SK-N-SH (cell line): ENCODE results near the gene STS. TPM values are rescaled to one million over a fixed set of nuclear protein-coding genes. Genes with fewer than 3 reads are reported as not detected.

Experiments used
- CTCF ChIA-PET: fragments of 300-600, 350-600 bp; formaldehyde crosslinking; extraction: SDS; loops from one replicate; lab custom pipeline; 2021; lab: Yijun Ruan, JAX
- POLR2A ChIA-PET: fragments of 350-600 bp; sonication (Branson Sonifier 250); formaldehyde crosslinking; extraction: SDS; loops from one replicate; lab custom pipeline; 2020; ENCODE audit warnings: antibody characterized with exemption, inconsistent platforms; lab: Yijun Ruan, JAX
- DNase-seq: peaks from one replicate; pipeline ENCODE4 v3.0.0; 2012
- H2AFZ ChIP-seq: fragments of 200-600 bp; sonication (generic); 2 replicates; pipeline ENCODE4 v1.8.1; 2016; ENCODE audit warnings: antibody characterized with exemption, mild to moderate bottlenecking, low read depth
- H3F3A ChIP-seq: fragments of 200-600 bp; sonication (generic); replicated peaks from 2 replicates; pipeline ENCODE3; 2016; ENCODE audit warnings: antibody characterized with exemption, mild to moderate bottlenecking; ENCODE audit not compliant: insufficient read depth
- H3K27ac ChIP-seq, 2 experiments: fragments of 200-500 bp in 1 of 2; fragments of 200-600 bp in 1 of 2; sonication (Bioruptor generic) in 1 of 2; sonication (generic), shearing (Covaris generic) in 1 of 2; 2 replicates each; pipeline versions ENCODE4 v1.5.1 to v1.6.1; 2014 to 2016; ENCODE audit warnings: low read depth in 2 of 2, inconsistent platforms in 1 of 2, low read length in 1 of 2, mild to moderate bottlenecking in 1 of 2, mixed read lengths in 1 of 2
- H3K27me3 ChIP-seq: fragments of 200-600 bp; sonication (generic), shearing (Covaris generic); 2 replicates; pipeline ENCODE4 v1.6.1; 2016; ENCODE audit warnings: mixed run types; ENCODE audit not compliant: insufficient read depth
- H3K36me3 ChIP-seq, 2 experiments: fragments of 200-500 bp in 1 of 2; fragments of 200-600 bp in 1 of 2; sonication (Bioruptor generic) in 1 of 2; sonication (generic) in 1 of 2; replicated peaks in 1 of 2; 2 replicates each; pipeline versions ENCODE3 to v1.5.1; 2014 to 2016; ENCODE audit warnings: low read length in 1 of 2, mild to moderate bottlenecking in 1 of 2; ENCODE audit not compliant: insufficient read depth in 2 of 2, control insufficient read depth in 1 of 2
- H3K4me1 ChIP-seq, 2 experiments: fragments of 200-500 bp in 1 of 2; fragments of 200-600 bp in 1 of 2; sonication (Bioruptor generic) in 1 of 2; sonication (generic), shearing (Covaris generic) in 1 of 2; 2 replicates each; pipeline versions ENCODE4 v1.5.1 to v1.6.1; 2014 to 2016; ENCODE audit warnings: low read depth in 1 of 2, low read length in 1 of 2, mixed run types in 1 of 2; ENCODE audit not compliant: insufficient read depth in 2 of 2, control insufficient read depth in 1 of 2
- H3K4me2 ChIP-seq: fragments of 200-600 bp; sonication (generic), shearing (Covaris generic); 2 replicates; pipeline ENCODE4 v1.6.1; 2017; ENCODE audit warnings: mixed run types
- H3K4me3 ChIP-seq, 2 experiments: fragments of 200-500 bp in 1 of 2; fragments of 200-600 bp in 1 of 2; sonication (Bioruptor generic) in 1 of 2; sonication (generic), shearing (Covaris generic) in 1 of 2; 2 replicates each; pipeline versions ENCODE4 v1.5.1 to v1.8.1; 2014 to 2016; ENCODE audit warnings: low read depth in 2 of 2, inconsistent platforms in 1 of 2, low read length in 1 of 2, mild to moderate bottlenecking in 1 of 2, mixed read lengths in 1 of 2, moderate library complexity in 1 of 2
- H3K79me2 ChIP-seq: fragments of 200-600 bp; sonication (generic); 2 replicates; pipeline ENCODE4 v1.8.1; 2017; ENCODE audit warnings: mild to moderate bottlenecking; ENCODE audit not compliant: insufficient read depth
- H3K9ac ChIP-seq: fragments of 200-600 bp; sonication (generic); 2 replicates; pipeline ENCODE4 v1.6.1; 2017; ENCODE audit warnings: mixed run types
- H3K9me2 ChIP-seq: fragments of 200-600 bp; sonication (generic); 2 replicates; pipeline ENCODE4 v1.6.1; 2017; ENCODE audit warnings: mixed run types
- H3K9me3 ChIP-seq: fragments of 200-600 bp; sonication (generic); 2 replicates; pipeline ENCODE4 v1.6.1; 2017; ENCODE audit warnings: mixed run types, mild to moderate bottlenecking, moderate library complexity
- H4K20me1 ChIP-seq: fragments of 200-600 bp; sonication (generic); 2 replicates; pipeline ENCODE4 v1.6.1; 2017; ENCODE audit warnings: mild to moderate bottlenecking, mixed run types; ENCODE audit not compliant: insufficient read depth
- EZH2phosphoT487 ChIP-seq: fragments of 200-600 bp; sonication (generic); IDR thresholded peaks from 2 replicates; pipeline ENCODE4 v1.6.1; 2017; ENCODE audit warnings: low read depth, mixed run types, mild to moderate bottlenecking, antibody characterized with exemption, moderate library complexity, borderline replicate concordance
- MXI1 ChIP-seq: IDR thresholded peaks from 2 replicates; pipeline ENCODE4 v1.6.1; 2012; ENCODE audit warnings: mild to moderate bottlenecking, low read depth, low read length, improper control_type of control experiment
- NFIC ChIP-seq: IDR thresholded peaks from 2 replicates; pipeline ENCODE4 v1.4.0; 2012; ENCODE audit warnings: borderline replicate concordance
- NRF1 ChIP-seq: IDR thresholded peaks from 2 replicates; pipeline ENCODE4 v1.6.1; 2012; ENCODE audit warnings: low read depth, mild to moderate bottlenecking, low read length
- RAD21 ChIP-seq: IDR thresholded peaks from 2 replicates; pipeline ENCODE4 v1.6.1; 2012; ENCODE audit warnings: mild to moderate bottlenecking, low read length
- WGBS: methylation state at CpG from one replicate; pipeline ENCODE4 v1.1.6; 2017; ENCODE audit warnings: low lambda C conversion rate; 5-methylcytosine and 5-hydroxymethylcytosine counted together
- polyA plus RNA-seq, 3 experiments: library from polyadenylated mRNA; depleted of rRNA; stranded (reverse); fragments of >200 nt; gene quantifications; 2 replicates each; pipeline ENCODE4 v1.2.3, GENCODE V29; 2012
- TF ChIP-seq, protein P1 (sequence below): IDR thresholded peaks from 2 replicates; pipeline ENCODE4; 2012
- TF ChIP-seq, protein P2 (sequence below): IDR thresholded peaks from 2 replicates; pipeline ENCODE4 v1.6.1; 2012; ENCODE audit warnings: mild to moderate bottlenecking, low read depth, low read length, moderate library complexity
- TF ChIP-seq, protein P3 (sequence below): fragments of 200-600 bp; sonication (generic); IDR thresholded peaks from 2 replicates; pipeline ENCODE4 v1.6.1; 2017; ENCODE audit warnings: antibody characterized with exemption, mild to moderate bottlenecking, moderate library complexity
- TF ChIP-seq, protein P4 (sequence below): fragments of 150-350 bp; IDR thresholded peaks from 2 replicates; pipeline ENCODE4 v1.6.1; 2017; ENCODE audit warnings: antibody characterized with exemption, low read length, low read depth, borderline replicate concordance

The STS gene
- polyA plus RNA-seq, 1 of the 3 experiments (the other 2 are of a cell fraction) = 1.1 TPM

DNA sequence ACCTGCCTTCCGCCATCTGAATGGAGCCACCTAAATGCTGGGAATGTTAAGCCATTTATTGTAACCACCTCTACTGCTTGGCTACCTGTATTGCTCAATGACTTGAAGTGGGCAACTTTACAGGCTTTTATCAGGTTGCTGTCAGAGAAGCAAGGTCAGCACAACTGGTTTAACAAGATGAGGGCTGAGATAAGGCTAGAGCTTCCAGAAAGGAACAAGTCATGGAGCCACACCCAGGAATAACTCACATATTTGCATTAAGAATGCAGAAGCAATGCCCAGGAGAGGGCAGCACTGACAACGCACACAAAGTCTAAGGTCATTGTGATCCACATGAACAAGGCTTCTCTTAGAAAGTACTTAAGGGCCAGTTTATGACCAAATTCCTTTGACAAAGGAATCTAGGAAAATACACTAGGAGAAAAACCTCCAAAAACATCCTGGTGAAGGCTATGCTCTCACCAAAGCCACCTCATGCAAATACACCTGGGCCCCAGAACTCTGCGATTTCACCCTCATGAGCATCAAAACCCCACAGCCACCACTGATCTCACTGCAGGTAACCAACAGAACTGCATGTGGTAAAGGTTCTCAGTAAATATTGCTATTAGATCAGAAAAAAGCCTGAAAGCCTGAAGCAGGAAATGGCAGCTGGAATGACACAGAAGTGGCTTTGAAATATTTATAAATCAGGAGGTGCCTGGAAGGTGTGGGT is 15.0 kb upstream of the STS start:
- H3K9me3 ChIP-seq = no peaks in the 10 kb centered on the region

More for the DNA sequence above, 15.0 kb upstream of the STS start:
- Histone ChIP-seq H3K4me3 (no peak overlapping the region), H3F3A (no peaks in the 10 kb centered on the region), H3K9me2 (no peaks in the 10 kb centered on the region), H3K79me2 (peaks cover 69% of the 10 kb centered on the region), H3K4me1 (peaks cover 4 to 14% of the 10 kb centered on the region in 2 experiments; a peak in 2 of 4 replicates), H3K9ac (no peak overlapping the region), H4K20me1 (peaks cover 15% of the 10 kb centered on the region; the same call in 1 of the 2 replicates), H3K4me2 (0 out of 2 replicates have a peak overlapping the region, but pooled peaks have one; percentile 2), H3K27ac (no peak overlapping the region; a peak in 1 of 4 replicates), H3K36me3 (peaks cover 0 to 5% of the 10 kb centered on the region in 2 experiments), H3K27me3 (no peaks in the 10 kb centered on the region), H2AFZ (no peak overlapping the region)
- no peak for DNase-seq
- WGBS = 88% methylated on average over 3 of the region's 3 CpGs
- TF ChIP-seq, protein P1, sequence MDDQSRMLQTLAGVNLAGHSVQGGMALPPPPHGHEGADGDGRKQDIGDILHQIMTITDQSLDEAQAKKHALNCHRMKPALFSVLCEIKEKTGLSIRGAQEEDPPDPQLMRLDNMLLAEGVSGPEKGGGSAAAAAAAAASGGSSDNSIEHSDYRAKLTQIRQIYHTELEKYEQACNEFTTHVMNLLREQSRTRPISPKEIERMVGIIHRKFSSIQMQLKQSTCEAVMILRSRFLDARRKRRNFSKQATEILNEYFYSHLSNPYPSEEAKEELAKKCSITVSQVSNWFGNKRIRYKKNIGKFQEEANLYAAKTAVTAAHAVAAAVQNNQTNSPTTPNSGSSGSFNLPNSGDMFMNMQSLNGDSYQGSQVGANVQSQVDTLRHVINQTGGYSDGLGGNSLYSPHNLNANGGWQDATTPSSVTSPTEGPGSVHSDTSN = no peak
- TF ChIP-seq, protein P2, sequence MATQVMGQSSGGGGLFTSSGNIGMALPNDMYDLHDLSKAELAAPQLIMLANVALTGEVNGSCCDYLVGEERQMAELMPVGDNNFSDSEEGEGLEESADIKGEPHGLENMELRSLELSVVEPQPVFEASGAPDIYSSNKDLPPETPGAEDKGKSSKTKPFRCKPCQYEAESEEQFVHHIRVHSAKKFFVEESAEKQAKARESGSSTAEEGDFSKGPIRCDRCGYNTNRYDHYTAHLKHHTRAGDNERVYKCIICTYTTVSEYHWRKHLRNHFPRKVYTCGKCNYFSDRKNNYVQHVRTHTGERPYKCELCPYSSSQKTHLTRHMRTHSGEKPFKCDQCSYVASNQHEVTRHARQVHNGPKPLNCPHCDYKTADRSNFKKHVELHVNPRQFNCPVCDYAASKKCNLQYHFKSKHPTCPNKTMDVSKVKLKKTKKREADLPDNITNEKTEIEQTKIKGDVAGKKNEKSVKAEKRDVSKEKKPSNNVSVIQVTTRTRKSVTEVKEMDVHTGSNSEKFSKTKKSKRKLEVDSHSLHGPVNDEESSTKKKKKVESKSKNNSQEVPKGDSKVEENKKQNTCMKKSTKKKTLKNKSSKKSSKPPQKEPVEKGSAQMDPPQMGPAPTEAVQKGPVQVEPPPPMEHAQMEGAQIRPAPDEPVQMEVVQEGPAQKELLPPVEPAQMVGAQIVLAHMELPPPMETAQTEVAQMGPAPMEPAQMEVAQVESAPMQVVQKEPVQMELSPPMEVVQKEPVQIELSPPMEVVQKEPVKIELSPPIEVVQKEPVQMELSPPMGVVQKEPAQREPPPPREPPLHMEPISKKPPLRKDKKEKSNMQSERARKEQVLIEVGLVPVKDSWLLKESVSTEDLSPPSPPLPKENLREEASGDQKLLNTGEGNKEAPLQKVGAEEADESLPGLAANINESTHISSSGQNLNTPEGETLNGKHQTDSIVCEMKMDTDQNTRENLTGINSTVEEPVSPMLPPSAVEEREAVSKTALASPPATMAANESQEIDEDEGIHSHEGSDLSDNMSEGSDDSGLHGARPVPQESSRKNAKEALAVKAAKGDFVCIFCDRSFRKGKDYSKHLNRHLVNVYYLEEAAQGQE = no peak
- TF ChIP-seq NFIC (no peak), MXI1 (no peak), NRF1 (no peak), EZH2phosphoT487 (no peak), RAD21 (peak; percentile 45)
- TF ChIP-seq, protein P3, sequence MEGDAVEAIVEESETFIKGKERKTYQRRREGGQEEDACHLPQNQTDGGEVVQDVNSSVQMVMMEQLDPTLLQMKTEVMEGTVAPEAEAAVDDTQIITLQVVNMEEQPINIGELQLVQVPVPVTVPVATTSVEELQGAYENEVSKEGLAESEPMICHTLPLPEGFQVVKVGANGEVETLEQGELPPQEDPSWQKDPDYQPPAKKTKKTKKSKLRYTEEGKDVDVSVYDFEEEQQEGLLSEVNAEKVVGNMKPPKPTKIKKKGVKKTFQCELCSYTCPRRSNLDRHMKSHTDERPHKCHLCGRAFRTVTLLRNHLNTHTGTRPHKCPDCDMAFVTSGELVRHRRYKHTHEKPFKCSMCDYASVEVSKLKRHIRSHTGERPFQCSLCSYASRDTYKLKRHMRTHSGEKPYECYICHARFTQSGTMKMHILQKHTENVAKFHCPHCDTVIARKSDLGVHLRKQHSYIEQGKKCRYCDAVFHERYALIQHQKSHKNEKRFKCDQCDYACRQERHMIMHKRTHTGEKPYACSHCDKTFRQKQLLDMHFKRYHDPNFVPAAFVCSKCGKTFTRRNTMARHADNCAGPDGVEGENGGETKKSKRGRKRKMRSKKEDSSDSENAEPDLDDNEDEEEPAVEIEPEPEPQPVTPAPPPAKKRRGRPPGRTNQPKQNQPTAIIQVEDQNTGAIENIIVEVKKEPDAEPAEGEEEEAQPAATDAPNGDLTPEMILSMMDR = peak; percentile 67
- TF ChIP-seq, protein P4, sequence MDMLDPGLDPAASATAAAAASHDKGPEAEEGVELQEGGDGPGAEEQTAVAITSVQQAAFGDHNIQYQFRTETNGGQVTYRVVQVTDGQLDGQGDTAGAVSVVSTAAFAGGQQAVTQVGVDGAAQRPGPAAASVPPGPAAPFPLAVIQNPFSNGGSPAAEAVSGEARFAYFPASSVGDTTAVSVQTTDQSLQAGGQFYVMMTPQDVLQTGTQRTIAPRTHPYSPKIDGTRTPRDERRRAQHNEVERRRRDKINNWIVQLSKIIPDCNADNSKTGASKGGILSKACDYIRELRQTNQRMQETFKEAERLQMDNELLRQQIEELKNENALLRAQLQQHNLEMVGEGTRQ = no peak
- POLR2A ChIA-PET = no interaction called here
- CTCF ChIA-PET = interaction anchor here (0.6 to 1.4 kb wide), 2 partner anchors 14 to 15 kb away, joined by 3 to 4 read pairs; partner anchors contain the start of gene STS
